ENCODE results near the gene RNF208.

The RNF208 gene

GRCh38 chr9:137227853-137228505, 5.9 kb upstream of the RNF208 start:
- DNase-seq (ENCODE audit: low read depth) = no peak

- peak; percentile 61 for DNase-seq (ENCODE audit: low read depth)
These were observed 5.2 kb upstream of the RNF208 start, which contains the start of gene RNF224 for GRCh38 chr9:137227054-137227852. Gene RNF224 (plus strand): TSS chr9:137227502. CDS start chr9:137228336, 834 bp downstream.

DNA sequence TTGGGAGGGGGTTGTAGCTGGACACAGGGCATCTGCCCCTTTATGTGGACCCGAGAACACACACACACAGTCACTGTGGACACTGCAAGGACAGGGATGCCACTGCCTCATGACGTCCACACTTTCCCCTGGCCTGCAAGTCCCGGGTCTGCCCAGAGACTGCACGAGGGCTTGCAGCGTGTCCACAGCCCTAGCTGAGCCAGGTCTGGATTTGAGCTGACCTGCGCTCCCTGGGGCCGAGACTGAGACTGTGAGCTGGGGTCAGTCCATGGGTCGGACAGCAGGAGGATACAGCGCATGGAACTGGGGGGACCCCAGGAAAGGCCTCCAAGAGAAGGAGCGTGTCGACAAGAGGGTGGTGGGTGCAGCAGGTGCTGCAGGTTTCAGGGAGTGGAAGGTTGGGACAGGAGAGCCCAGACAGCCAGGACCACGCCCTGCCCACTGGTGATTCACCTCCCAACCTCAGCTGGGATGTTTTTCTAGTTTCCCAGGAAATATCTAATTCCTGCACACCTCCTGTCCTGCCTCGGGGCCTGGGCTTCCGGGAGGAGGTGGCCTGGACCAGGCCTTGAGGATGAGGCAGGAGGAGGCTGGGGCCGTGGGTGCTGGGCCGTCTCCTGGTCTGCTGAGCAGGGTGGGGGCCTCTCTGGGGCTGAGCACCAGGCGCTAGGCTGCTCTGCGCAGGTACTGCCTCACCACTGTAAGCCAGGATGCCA, 4.5 kb upstream of the RNF208 start:
- no peak for DNase-seq (ENCODE audit: low read depth)

DNA sequence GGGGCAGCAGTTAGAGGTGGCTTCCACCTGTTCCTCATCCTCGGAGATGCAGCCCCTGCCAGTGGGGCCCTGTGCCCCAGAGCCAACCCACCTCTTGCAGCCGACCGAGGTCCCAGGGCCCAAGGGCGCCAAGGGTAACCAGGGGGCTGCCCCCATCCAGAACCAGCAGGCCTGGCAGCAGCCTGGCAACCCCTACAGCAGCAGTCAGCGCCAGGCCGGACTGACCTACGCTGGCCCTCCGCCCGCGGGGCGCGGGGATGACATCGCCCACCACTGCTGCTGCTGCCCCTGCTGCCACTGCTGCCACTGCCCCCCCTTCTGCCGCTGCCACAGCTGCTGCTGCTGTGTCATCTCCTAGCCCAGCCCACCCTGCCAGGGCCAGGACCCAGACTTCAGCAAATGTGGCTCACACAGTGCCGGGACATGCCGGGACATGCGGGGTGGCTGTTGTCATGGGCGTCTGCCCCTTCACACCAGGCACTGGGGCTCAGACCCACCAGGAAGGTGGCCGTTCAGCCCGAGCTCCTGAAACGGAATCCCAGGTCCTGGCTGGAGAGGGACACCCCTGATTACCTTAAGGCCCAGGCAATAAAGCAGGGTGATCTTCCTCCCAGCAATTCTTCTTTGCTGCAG, 3.8 kb upstream of the RNF208 start:
- no peak for DNase-seq (ENCODE audit: low read depth)

DNA sequence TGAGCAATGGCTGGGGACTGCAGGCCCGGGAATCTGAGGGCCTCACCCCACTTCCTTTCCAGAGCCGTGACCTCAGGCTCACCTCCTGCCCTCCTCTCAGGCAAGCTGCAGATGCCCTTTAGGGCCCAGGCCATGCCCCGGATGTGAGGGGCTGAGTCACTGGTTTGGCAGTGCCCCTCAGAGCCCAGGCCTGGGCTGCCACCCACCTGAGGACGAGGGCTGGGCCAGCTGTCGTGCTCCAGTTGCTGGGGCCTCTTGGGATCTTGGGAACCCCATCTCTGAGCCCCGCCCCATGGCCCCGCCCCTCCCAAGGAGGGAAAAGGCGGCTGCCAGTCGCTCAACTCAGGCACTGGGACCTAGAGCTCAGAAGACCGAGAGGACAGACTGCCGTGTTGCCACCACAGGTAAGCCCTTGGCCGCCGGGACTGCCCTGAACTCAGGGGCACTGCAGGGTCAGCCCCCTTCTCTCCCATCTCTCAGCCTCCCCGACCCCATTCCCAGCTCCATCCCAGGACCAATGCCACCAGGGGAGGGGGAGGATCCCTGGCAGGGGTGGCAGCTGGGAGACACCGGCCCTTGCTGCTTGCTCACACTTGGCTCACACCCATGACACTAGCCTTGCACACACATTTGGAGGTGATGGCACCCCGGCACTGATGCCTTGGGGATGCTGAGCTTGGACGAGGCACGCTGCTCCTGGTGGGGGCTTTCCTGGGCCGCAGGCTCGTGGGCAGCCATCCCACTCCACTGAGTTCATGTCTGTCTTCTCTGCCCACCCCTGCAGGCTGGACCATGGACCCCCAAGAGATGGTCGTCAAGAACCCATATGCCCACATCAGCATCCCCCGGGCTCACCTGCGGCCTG, 3.0 kb upstream of the RNF208 start, which contains the start of gene CYSRT1:
Gene CYSRT1 (plus strand): TSS at position 345 of the 865 bp plus-strand sequence. CDS start 448 bp downstream, at position 793.
- DNase-seq (ENCODE audit: low read depth) = no peak

GRCh38 chr9:137223078-137223970, 1.3 kb upstream of the RNF208 start:
- peak; percentile 96 for DNase-seq (ENCODE audit: low read depth)

GRCh38 chr9:137221506-137222111, 431 bp downstream of the RNF208 start:
- DNase-seq (ENCODE audit: low read depth) = no peak

GRCh38 chr9:137221095-137221505, 940 bp downstream of the RNF208 start:
- no peak for DNase-seq (ENCODE audit: low read depth)

DNA sequence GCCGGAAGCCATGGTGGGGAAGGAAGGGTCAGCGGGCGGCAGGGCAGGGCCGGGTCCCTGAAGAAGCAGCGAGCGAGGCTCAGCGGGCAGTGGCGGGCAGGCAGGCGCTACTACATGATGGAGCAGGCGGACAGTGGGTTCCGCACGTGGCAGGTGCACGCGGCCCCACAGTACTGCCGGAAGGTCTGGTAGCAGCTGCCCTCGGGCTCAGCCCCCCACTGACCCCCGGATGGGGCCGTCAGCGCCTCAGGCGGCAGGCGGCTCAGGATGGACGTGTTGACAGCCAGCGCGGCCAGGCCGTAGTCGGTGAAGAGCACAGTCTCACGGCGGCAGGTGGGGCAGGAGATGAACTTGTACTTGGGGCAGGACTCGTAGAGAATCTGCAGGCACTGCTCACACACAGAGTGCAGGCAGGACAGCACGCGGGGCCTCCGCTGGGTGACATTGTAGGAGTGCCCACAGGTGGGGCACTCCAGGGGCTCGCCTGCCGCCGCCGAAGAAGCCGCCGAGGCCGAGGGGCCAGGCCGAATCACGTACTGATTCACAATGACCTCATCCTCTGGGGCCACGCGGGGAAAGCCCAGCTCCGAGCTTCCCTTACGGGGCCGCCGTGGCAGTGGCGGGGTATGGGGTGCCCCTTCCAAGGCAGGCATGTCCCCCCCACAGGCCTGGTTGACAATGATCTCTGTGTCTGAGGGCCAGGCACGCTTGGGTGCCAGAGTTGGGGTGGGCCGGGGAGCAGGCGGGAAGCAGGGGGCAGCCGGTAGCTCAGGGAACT, 1.5 kb downstream of the RNF208 start:
- DNase-seq (ENCODE audit: low read depth) = no peak

- DNase-seq (ENCODE audit: low read depth) = no peak
These were observed 2.2 kb downstream of the RNF208 start for GRCh38 chr9:137219757-137220316.

DNA sequence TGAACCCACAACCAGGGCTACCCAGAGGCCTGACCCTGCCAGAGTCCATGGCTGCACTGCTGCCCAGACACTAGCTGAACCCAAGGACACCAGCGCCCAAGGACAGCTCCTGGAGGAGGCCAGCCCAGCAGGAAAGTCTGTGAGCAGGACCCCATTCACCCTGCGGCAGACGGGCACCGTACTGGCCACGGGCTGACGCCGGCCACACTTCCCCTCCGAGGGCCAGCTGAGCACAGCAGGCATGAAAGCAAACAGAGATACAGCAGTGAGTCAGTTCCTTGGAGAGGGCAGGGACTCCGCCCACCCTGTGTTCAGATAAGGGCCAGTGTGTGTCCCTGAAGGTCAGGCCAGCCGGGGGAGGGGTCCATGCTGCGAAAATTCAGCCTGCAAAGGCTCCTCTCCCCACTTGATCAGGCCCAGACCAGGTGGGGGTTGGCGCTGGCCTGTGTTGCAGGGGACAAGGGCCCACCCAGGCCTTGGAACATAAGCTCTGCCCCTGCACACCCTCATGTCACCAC, 3.2 kb downstream of the RNF208 start:
- peak; percentile 58 for DNase-seq (ENCODE audit: low read depth)

DNA sequence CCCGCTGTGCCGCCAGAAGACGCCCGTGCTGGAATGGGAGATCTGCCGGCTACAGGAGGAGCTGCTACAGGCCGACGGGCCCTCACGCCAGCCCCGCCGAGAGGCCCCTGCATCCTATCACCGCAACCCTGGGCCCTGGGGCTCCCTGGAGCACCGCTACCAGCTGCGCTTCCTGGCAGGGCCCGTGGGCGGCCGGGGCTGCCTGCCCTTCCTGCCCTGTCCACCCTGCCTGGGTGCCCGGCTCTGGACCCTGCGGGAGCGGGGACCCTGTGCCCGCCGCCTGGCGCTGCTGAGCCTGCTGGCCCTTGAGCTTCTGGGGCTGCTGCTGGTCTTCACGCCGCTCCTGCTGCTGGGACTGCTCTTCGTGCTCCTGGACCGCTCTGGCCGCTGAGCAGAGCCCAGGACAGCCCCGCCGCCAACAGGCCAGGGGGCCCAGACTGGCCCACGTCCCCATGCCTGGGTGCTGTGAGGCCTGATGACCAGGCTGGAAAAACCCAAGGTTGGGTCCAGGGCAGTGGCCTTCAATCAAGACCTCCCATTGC, 3.8 kb downstream of the RNF208 start:
- DNase-seq (ENCODE audit: low read depth) = no peak

GRCh38 chr9:137217276-137218211, 4.5 kb downstream of the RNF208 start:
- no peak for DNase-seq (ENCODE audit: low read depth)

DNA sequence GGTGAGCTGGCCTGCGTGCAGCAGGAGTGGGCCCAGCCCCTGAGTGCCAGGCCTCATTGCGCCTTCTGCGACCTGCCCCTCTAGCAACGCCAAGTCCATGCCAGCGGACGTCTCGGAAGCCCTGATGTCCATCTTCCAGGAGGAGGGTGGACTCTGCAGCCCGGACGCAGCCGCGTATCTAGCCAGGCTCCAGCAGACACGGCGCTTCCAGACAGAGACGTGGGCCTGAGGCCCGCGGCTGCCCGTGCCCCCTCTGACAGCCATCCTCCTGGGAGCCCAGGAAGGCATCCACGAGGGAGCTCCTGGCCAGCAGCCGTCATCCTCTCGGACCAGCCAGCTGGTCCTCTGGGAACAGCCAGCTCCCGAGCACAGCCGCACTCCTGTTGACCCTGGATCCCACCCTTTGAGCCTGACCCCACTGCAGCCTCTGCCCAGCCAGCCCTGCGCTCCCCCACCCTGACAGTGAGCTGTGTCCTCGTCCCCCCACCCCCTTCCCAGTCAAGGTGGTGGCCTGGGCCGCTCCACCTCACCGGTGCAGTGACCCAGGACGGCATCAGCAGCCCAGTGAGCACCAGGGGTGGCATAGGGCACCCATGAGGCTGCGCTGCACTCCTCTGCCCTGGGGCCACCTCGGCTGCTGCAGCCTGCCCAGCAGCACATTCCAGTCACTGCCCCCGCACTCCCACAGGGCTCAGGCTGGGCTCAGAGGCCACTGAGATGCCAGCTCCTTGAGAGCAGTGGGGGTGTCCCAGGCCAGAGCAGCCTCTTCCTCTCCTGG, 5.7 kb downstream of the RNF208 start:
- no peak for DNase-seq (ENCODE audit: low read depth)

DNA sequence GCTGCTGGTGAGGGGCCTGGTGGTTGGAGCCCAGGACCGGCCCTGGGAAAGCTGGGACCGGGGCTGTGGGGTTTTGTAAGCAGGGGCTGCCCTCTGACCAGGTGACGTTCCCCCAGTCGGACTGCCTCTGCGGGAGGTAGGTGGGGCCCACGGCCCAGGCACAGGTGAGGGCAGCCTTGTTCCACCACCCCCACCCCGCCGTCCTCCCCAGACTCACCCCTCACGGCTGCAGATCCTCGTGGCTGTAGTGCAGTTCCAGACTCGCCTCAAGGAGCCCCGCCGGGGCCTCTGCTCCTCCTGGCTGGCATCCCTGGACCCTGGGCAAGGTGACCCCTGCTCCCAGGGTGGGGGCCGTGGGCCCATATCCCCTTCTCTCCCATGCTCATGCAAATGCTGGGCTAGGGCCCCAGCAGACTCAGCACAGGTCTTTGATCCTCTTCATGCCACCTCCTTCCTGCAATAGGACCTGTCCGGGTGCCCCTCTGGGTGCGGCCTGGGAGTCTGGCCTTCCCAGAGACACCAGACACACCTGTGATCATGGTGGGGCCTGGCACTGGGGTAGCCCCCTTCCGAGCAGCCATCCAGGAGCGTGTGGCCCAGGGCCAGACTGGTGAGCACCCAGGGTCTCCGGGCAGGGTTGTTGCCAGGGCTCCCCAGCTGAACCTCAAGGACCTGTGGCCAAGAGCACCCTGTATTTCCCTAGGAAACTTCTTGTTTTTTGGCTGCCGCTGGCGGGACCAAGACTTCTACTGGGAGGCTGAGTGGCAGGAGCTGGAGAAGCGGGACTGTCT, 6.6 kb downstream of the RNF208 start:
- no peak for DNase-seq (ENCODE audit: low read depth)
